ENCODE measurements around the gene TAGLN2.

Gene TAGLN2

DNA sequence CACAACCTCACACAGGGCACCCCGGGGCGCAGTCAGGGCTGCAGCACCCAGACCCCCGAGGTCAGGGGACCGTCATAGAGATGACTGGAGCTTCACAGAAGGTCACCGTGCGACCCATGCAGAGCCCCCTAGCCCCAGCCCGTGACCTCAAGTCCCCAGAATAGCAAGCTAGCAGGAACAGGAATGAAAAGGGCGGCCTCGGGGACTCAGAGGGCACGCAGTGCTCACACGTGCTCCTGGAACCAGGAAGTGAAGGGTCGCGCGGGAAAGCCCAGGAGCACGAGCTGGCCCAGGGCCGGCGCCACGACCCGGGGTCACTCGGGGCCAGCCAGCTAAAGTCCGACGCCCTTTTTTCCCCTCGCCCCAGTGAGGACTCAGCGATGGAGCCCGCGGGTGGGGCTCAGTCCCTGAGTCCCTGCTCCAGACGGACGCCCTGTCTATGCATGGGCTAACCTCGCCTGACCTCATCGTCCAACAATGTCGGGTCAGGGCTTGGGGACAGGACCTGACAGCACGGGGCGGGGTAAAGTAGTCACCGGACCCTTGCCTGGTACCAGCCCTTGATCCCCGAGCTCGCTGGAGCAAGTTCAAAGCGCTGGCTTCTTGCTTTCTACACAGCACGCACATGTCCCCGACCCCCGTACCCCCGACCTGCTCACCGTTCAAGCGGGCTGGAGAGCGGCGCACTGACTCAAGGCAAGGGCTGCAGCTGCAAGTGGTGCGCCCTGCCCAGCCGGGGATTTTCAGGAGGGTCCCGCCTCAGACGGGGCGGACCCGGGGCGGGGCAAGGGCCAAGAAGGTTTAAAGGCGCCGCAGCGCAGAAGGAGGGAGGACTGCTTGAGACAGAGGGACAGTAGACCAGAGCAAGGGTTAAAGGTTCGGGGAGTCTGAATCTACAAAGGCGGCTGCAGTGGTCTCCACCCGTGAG lies at the start of gene TAGLN2:
TAGLN2 (minus strand) TSS at position 717 of the 928 bp plus-strand sequence. CDS start 4,998 bp downstream, outside the sequence.
- DNase-seq, result peak; percentile 95

DNA sequence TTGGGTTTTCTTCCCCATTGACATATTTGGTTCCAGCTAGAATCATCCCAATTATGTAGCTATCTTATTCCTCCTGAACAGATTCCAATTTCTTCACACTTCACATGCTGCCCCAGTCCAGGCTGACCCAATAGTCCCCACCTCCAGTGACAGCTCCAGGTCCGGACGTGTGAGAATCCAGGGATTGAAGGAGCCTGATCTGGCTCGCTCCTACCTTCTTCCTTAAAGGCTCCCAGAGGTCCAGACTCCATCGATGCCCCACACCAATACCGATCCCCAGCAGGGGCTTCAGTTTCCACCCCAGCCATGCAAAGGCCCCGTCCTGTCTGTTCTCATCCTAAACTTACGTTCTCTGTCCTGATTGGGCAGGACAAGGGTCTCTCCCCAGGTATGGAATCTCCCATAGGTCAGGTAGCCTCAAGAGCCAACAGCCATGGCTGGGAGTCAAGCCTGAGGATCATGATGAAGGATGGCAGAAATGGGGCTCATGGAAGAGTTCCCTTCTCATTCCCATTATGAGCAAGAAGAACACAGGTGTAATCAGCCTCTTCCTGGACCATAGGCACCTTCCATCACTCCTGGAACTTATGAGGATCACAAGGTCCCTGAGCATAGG lies 49.2 kb upstream of the TAGLN2 start:
- DNase-seq, result no peak

DNA sequence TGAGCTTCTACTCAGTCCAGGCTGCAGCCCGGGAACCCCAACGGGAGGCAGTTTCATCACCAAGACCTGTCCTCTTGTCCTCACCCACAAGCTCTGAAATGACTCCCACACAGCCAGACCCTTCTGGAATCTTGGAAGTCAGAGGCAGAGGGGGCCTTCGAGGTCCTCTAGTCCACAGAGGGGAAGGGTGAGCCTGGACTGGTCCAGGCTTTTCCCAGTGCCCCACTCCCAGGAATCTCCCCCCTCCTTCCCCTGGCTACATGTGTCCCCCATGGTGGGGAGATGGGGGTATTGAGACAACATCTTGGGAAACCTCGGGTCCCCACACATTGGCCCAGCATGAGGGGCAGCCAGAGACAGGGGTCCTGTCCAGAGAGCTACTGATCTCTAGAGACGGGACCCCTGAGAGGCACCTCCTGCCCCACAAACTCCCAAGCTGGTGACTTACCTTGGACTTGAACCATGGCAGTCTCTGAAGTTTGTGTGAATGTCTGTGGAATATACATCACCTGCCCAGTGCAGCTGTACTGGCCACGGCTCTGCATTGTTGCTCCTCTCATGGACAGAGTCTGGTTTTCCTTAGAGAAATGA lies 48.1 kb upstream of the TAGLN2 start:
- DNase-seq, result no peak

DNA sequence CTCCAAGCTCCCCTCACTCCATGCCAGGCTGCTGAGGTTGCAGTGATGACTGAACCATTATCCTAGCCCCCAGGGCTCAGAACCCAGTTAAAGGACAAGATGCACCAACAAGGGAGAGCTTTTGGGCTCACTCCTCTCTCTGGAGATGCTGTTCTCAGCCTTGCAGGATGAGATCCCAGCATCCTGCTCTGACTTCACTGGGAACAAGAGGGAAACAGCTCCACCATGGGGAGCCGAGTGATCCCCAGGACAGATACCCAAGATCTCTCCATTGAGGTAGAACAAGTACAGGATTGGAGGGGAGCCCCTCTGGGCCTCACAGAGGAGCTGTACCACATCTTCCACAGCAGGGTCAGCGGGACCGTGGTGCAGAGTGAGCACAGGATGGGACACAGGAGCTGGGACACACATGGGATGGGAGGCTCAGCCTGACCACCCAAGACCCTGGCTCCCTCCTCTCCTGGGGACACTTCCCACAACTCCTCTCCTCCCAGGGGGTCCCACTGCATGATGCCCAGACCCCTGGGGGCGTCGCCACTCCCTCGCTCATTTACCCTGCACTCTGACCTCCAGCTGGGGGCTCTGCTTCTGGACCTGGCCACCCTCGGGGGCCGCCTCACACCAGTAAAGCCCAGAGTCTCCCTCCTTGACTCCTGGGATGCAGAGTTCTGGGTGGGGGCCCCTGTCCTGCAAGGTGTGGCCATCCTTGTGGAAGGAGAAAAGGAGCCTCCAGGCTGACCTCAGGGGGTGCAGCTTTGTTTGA lies 47.3 kb upstream of the TAGLN2 start:
- no peak for DNase-seq

DNA sequence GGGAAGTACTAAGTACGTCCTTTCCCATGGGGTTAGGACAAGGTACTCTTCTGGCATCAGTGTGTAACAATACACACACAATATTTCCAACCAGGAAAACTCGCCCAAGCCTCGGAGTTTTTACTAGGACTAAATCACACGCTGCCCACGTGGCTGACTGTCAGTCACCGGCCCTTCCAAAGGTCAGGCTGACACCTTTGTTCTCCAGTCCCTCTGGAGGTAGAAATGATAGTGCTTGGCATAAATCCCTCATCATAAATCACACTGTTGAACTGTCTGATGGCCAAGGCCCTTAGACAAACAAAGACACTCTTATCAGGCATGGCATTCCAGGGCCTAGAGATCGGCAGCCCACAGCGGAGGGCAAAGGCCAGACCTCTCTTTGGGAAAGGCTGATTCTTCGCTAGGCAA lies 45.6 kb upstream of the TAGLN2 start:
- no peak for DNase-seq

DNA sequence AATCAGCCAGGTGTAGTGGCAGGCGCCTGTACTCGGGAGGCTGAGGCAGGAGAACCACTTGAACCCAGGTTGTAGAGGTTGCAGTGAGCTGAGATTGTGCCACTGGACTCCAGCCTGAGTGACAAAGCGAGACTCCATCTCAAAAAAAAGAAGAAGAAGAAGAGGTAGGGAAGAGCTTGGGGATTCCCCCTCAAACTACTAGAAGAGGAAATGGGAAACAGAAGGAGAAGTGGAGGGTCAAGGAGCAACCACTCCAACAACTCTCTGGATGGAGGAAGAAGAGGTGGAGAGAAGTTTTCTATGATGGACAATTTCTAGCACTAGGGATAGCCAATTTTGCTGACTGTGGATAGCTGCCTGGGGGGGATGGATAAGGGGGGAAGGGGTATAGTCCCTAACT lies 43.6 kb upstream of the TAGLN2 start:
- no peak for DNase-seq

DNA sequence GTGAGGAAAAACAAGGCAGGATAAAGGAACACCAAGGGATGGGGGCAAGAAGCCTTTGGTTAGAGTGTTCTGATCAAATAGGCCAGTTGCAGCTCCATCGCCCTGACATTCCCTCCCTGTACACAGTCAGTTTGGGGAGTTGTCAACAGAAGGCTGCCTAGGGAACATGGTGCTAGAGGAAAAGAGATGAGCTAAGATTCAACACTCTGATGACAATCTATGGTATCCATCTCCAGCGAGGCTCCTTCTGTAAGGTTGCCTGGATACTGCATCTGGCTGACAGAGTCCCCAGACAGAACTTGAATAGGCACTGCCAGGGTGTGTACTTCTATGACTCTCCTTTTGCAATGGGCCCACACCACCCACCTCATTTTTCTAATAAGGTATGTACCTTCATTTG lies 40.0 kb upstream of the TAGLN2 start:
- no peak for DNase-seq

DNA sequence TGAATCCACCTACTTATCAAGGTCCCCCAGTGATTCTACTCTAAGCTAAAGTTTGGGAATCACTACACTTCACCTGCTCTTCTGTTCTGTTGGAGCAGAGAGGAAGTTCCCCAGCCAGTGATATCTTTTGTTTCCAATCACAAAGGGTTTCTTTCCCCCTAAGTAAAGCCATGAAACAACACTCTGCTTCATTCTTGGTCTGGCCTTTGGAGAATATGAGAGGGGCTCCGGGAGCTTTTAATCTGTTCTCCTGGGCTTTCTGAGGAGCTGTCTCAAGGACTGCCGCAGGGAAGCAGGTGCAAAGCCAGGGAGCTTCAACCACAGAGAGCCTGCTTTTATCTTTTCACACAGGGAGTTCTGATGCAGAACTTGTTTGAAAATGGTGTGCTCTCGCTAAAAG lies 38.8 kb upstream of the TAGLN2 start:
- DNase-seq, result no peak

DNA sequence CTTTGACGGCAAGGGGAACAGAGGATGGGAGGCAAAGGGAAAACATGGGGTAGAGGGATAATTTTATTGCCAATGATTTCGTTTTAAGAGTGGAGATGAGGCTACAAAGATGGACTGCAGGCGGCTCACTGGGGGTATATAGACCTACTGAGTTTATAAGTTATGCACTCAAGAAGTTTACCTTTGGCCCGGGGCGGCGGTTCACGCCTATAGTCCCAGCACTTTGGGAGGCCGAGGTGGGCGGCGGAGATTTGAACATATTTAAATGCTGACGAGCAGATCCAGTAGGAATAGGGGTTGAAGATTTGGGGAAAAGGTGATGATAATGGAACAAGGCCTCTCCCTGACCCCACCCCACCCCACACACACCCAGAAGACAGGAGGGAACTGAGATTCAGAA lies 36.9 kb upstream of the TAGLN2 start:
- no peak for DNase-seq

DNA sequence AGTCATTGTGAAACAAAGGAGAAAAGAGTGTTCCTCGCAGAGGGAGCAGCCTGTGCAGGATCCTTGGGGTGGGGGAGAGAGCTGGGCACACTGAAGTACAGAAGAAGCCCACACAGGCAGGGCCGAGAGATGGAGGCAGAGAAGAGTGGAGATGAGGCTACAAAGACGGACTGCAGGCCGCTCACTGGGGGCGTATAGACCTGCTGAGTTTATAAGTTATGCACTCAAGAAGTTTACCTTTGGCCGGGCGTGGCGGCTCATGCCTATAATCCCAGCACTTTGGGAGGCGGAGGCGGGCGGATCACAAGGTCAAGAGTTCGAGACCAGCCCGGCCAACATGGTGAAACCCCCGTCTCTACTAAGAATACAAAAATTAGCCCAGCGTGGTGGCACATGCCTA lies 36.3 kb upstream of the TAGLN2 start:
- DNase-seq, result no peak

DNA sequence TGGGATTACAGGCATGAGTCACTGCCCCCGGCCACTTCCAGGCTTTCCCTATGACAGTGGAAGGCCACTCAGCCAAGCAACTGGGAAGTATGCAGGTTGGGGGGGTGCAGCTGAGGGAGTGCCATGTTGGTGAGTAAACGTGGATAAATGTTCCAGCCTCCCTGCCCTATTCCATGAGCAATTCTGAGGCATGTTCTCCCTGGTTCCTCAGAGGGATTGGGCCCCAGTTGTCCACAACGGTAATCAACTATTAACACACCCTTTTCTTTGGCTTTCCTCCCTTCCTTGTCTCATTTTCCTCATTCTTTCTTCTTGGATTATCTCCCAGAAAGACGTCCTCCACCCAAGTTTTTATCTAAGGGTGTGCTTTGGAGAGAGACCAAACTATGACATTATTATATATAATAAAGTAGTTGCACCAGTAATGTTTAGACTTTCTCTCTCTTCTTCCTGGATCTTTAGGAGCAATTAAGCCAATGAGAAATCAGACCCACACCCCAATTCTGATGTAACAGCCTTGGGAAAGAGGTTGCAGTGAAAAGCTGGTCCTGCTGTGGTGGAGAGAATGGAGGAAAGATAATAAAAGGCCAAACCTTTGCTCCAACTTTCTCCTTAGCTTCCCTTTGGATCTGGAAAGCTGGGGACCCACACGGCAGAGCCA lies 35.5 kb upstream of the TAGLN2 start:
- peak; percentile 68 for DNase-seq

DNA sequence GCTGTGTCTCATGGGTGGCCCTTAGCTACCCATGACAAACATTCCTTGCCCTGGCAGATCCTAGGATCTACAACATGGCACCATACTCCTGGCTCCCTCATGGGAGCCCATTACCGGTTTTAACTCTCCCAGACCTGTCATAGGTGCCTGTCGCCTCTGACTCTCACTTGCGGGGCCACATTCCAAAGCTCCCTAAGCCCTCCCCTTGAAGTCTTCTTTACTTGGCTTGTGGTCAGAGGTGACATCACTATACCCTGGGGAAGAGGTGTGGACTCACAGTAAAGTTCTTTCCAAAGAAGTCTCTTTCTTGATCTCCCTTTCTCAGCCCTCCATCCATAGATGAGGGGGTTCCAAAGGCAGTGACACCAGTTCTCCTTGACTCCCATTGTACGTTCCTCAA lies 34.1 kb upstream of the TAGLN2 start:
- DNase-seq, result no peak

DNA sequence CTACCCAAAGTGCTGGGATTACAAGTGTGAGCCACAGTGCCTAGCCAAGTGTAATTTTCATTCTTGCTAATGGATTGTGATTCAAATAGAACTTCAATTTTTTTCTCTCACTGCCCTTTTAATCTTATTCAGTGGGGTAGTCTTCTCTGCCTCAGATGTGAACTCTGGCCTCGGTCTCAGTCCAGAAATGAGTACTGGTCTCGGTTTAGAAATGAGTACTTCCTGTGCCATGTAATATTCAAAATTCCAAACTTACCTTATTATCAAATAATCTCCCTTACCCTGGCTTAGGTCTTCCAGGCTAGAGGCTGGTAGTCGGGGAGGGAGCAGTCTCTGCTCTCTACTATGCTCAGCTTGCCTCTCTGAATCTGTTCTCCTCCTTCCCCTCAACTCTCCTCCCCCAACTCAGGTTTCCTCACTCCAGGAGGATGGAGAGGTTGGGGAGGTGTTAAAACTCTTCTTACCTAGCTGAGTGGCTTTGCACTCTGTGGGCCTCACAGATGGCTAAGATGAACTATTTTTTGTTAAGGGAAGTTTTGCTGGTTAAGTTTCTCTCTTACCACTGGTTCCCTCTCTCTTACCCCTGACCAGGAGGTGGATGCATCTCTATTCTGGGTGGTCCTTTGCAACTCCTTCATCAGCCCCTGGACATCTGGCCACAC lies 33.5 kb upstream of the TAGLN2 start:
- no peak for DNase-seq

DNA sequence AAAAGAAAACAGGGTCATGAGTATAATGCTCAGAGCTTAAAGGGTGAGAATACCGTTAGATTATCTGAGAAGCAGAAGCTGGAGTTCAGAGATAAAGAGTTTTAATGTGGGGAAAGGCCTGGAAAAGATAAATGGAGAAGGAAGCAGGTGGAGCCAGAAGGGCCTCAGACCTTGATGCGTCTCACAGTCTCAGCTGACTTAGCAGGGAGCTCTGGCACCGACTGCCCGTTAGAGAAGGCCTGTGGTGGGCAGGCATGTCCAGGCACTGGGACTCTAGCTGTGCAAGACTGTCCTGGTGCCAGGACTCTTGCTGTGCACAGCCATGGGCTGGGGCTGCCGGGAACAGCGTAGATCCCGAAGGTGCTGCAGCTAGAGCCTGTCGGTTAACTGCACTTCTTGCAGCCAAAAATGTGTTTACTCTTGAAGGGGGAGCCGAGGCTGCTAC lies 32.5 kb upstream of the TAGLN2 start:
- DNase-seq, result no peak

DNA sequence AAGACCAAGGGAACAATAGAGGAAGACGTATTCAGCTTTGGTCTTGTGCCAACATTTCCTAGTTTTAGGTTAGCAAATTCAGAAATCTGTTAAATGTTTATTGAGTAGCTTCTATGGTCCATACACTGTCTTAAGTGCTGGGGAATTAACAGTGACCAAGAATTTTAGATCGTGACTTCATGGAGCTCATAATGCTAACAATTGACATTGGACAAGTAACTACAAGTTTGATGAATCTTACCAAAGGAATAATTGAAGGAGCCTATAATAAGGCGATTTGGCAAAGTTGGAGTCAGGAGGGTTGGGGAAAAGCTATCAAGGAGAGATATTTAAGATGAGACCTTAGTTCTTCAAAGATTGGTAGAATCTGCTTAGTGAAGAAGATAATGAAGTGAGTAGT lies 30.1 kb upstream of the TAGLN2 start:
- DNase-seq, result no peak

DNA sequence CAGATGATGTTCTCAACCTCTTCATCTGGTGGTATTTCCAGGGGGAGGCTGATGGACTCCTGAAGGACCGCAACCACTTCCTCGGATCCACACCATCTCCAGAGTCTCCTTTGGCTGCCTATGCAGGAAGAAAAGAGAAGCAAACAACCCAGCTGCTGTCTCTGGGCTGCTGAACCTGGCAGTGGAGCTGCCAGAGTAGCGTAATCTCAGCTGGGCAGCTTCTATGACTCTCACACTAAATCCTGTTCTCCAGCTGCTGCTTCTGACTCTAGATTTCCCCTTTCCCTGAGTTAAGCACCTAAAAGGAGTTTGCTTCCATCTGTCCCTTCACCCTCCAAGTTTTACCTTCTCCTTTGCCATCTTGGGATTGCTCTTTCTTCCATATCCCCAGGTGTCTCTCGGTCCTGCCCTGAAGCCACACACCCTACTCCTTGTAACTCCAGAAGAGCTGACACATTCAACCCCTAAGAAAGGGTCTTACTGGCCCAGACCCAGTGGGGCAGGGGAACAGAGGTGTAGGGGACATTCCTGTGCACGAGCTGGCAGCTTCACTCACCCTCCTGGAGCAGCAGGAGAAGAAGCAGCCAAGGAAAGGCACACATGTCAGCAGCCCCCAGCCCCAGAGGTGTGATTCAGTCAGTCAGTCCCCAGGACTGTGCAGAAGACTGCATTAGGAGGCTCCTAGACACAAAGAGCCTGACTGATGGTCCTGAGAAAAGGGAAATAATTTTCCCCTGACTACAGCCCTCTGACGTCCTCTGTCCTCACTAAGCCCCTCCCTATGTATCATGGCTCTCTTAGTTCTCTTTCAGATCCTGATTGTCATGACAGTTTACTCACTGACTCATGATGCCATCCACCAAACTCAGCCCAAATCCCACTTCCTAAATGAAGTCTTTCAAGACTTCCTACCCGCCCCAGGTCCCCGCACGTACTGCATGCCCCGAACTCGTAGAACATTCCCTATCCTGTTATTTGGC lies 28.5 kb upstream of the TAGLN2 start, which contains the start of gene SLAMF9:
SLAMF9 (minus strand) TSS at position 702 of the 980 bp plus-strand sequence; CDS start at position 602, 100 bp downstream.
- no peak for DNase-seq

DNA sequence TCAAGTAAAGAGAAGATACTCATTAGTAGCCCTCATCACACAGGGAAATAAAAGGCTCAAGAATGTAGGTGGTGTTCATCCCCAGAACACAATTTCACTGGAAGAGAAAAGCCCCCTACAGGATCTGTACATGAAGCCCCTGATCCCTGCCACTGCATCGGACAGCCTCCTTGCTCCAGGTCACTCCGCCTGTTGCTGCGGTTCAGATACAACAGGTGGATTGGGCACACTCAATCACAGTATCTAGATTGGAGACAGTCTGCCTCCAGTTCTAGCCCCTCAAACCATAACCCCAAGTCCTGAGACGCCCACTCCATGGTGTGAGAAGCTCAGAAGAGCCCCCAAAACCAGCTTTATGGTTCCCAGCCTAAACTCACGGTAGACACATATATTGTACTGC lies 27.6 kb upstream of the TAGLN2 start:
- DNase-seq, result no peak

DNA sequence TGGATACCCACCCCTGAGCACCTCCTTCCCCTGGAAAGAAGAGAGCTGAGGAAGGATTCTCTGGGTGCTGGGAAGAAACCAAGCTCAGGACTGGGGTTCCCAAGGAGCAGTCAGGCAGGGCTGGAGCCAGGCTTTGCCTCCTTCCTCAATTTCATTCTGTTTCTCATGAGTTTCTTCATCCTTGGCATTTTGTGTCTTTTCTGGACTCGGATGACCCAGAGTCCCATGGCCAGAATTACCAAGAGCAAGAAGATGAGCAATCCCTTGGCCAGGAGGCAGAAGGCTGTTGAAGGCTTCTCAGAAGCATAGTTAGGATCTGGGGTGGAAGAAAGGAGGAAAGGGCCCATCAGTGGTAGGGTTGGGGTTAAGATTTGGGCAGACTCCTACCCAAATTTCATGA lies 26.2 kb upstream of the TAGLN2 start:
- DNase-seq, result no peak

DNA sequence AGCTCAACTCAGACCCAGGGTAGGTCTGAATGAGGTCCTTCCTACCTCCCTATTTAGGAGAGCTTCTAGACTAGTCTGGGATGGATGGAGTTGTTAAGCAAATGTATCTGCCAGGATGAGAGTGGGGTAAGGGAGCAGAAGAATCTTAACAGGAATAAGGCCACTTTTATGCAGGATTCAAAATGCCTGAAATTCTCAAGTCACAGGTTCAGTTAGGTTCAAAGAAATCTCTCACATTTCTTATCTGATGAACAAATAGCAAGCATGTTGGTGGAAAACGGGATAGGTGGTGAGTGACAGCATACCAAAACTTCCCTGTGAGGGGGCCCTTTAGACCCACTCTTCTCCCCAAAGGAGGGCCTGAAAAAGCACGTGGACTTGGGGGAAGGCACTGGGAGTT lies 25.7 kb upstream of the TAGLN2 start:
- DNase-seq, result no peak

DNA sequence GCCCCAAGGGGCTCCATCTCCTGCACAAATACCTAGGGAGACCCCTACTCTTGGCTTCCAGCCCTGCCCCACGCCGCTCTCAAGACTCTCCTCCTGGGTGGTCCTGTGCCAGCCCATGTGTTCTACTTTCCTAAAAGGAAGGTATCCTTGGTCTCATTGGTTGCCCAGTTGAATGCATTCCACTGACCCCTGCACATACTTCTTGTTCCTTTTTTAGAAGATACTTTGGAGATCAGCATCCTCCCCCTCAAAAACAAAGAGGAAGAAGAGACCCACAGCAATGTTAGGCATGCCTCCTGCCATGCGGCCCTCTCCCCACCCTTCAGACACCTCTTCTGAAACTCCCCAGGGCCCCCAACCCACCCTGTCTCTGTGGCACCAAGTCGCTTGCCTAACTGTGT lies 24.7 kb upstream of the TAGLN2 start:
- DNase-seq, result no peak

DNA sequence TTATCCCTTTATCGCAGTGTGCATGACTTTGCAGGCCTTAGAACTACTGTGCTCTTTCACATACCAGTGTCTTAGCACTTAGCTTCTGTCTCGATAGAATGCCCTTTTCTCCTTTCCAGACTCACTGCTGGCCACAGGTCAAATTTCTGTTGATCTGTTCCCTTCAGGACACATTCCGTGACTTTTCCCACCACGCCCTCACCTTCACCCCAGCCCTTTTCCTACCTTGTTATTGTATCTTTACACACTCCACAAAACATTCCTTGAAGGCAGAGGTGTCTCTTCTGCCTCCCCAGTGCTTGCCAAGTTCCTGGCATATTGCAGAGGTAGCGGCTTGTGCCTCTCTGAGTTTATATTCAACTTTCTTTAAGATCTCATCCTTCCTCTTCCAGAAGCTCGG lies 23.8 kb upstream of the TAGLN2 start:
- DNase-seq, result peak; percentile 3

Measured in femur (tissue), 1 donor.